ENCODE measurements around the gene CD24.

DNA sequence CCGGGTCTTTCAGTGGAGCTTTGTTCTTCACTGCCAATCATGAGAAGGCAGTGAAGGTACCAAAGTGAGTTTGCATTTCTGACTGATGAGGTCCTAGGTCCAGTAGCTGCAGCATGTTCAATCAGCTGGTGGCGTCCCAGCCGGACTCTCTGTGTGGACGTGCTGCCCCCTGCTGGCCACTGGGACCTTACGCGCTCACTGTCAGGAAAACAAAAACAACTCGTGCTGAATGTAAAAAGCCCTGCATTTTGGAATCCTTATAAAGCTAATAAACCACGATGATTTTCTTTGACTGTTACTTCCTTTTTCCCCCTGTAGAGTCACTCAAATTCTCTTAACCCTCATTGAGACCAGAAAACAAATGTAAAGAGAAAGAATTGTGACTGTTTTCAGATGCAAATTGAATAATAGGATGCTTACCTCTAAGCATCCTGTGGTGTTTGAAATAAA, 4.9 kb upstream of the CD24 start:
- TF ChIP-seq, protein P1, sequence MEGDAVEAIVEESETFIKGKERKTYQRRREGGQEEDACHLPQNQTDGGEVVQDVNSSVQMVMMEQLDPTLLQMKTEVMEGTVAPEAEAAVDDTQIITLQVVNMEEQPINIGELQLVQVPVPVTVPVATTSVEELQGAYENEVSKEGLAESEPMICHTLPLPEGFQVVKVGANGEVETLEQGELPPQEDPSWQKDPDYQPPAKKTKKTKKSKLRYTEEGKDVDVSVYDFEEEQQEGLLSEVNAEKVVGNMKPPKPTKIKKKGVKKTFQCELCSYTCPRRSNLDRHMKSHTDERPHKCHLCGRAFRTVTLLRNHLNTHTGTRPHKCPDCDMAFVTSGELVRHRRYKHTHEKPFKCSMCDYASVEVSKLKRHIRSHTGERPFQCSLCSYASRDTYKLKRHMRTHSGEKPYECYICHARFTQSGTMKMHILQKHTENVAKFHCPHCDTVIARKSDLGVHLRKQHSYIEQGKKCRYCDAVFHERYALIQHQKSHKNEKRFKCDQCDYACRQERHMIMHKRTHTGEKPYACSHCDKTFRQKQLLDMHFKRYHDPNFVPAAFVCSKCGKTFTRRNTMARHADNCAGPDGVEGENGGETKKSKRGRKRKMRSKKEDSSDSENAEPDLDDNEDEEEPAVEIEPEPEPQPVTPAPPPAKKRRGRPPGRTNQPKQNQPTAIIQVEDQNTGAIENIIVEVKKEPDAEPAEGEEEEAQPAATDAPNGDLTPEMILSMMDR (IDR thresholded peaks at IDR 0.05): peak; percentile 99
- TF ChIP-seq POLR2AphosphoS5 (IDR thresholded peaks at IDR 0.05; ENCODE audit: low read depth, low read length) (no peak), TCF7L2 (IDR thresholded peaks at IDR 0.05; ENCODE audit: low read depth, low read length) (no peak)
- TF ChIP-seq, protein P2, sequence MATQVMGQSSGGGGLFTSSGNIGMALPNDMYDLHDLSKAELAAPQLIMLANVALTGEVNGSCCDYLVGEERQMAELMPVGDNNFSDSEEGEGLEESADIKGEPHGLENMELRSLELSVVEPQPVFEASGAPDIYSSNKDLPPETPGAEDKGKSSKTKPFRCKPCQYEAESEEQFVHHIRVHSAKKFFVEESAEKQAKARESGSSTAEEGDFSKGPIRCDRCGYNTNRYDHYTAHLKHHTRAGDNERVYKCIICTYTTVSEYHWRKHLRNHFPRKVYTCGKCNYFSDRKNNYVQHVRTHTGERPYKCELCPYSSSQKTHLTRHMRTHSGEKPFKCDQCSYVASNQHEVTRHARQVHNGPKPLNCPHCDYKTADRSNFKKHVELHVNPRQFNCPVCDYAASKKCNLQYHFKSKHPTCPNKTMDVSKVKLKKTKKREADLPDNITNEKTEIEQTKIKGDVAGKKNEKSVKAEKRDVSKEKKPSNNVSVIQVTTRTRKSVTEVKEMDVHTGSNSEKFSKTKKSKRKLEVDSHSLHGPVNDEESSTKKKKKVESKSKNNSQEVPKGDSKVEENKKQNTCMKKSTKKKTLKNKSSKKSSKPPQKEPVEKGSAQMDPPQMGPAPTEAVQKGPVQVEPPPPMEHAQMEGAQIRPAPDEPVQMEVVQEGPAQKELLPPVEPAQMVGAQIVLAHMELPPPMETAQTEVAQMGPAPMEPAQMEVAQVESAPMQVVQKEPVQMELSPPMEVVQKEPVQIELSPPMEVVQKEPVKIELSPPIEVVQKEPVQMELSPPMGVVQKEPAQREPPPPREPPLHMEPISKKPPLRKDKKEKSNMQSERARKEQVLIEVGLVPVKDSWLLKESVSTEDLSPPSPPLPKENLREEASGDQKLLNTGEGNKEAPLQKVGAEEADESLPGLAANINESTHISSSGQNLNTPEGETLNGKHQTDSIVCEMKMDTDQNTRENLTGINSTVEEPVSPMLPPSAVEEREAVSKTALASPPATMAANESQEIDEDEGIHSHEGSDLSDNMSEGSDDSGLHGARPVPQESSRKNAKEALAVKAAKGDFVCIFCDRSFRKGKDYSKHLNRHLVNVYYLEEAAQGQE (IDR thresholded peaks at IDR 0.05; ENCODE audit: insufficient read depth in 1 of 2, low read depth in 2 of 2, low read length in 1 of 2): no peak

Measured in Panc1 (cell line).